ENCODE data around the gene SYNDIG1.

The SYNDIG1 gene

GRCh38 chr20:24572862-24573261 is 103.4 kb downstream of the SYNDIG1 start:
- Histone ChIP-seq H3K9me3 (no peaks in the 10 kb centered on the region), H3K27me3 (ENCODE audit: low read depth) (no peaks in the 10 kb centered on the region), H3K4me1 (no peaks in the 10 kb centered on the region), H3K36me3 (replicated peaks) (no peaks in the 10 kb centered on the region), H3K4me3 (no peak overlapping the region)
- no peak for DNase-seq (ENCODE audit: low spot score in 2 of 2)
- in situ Hi-C loops (cut with MboI; ENCODE audit: low sequenced_read_pairs), result no loop called here

- no peaks in the 10 kb centered on the region for H3K4me1 ChIP-seq
- no peaks in the 10 kb centered on the region for H3K36me3 ChIP-seq (replicated peaks)
- H3K4me3 ChIP-seq, result no peak overlapping the region
- H3K27me3 ChIP-seq (ENCODE audit: low read depth), result no peaks in the 10 kb centered on the region
- no peaks in the 10 kb centered on the region for H3K9me3 ChIP-seq
- in situ Hi-C loops (cut with MboI; ENCODE audit: low sequenced_read_pairs), result no loop called here
- no peak for DNase-seq (ENCODE audit: low spot score in 2 of 2)
Measured at GRCh38 chr20:24573557-24573956, 104.1 kb downstream of the SYNDIG1 start.

- in situ Hi-C loops (cut with MboI; ENCODE audit: low sequenced_read_pairs), result no loop called here
- Histone ChIP-seq H3K36me3 (replicated peaks) (no peaks in the 10 kb centered on the region), H3K9me3 (no peaks in the 10 kb centered on the region), H3K4me3 (no peak overlapping the region), H3K4me1 (no peaks in the 10 kb centered on the region), H3K27me3 (ENCODE audit: low read depth) (no peaks in the 10 kb centered on the region)
- no peak for DNase-seq (ENCODE audit: low spot score in 2 of 2)
Measured at GRCh38 chr20:24574307-24574706, 104.9 kb downstream of the SYNDIG1 start.

- no peak for DNase-seq (ENCODE audit: low spot score in 2 of 2)
- H3K9me3 ChIP-seq, result no peaks in the 10 kb centered on the region
- no peaks in the 10 kb centered on the region for H3K27me3 ChIP-seq (ENCODE audit: low read depth)
- no peaks in the 10 kb centered on the region for H3K4me1 ChIP-seq
- no peak overlapping the region for H3K4me3 ChIP-seq
- no peaks in the 10 kb centered on the region for H3K36me3 ChIP-seq (replicated peaks)
- in situ Hi-C loops (cut with MboI; ENCODE audit: low sequenced_read_pairs), result no loop called here
Measured at GRCh38 chr20:24574797-24575196, 105.4 kb downstream of the SYNDIG1 start.

GRCh38 chr20:24575811-24576210 is 106.4 kb downstream of the SYNDIG1 start:
- no peaks in the 10 kb centered on the region for H3K4me1 ChIP-seq
- in situ Hi-C loops (cut with MboI; ENCODE audit: low sequenced_read_pairs), result no loop called here
- no peaks in the 10 kb centered on the region for H3K9me3 ChIP-seq
- no peak overlapping the region for H3K4me3 ChIP-seq
- H3K36me3 ChIP-seq (replicated peaks), result no peaks in the 10 kb centered on the region
- no peaks in the 10 kb centered on the region for H3K27me3 ChIP-seq (ENCODE audit: low read depth)
- DNase-seq (ENCODE audit: low spot score in 2 of 2), result no peak

GRCh38 chr20:24576447-24576846 is 107.0 kb downstream of the SYNDIG1 start:
- H3K4me1 ChIP-seq, result no peaks in the 10 kb centered on the region
- H3K36me3 ChIP-seq (replicated peaks), result no peaks in the 10 kb centered on the region
- H3K27me3 ChIP-seq (ENCODE audit: low read depth), result no peaks in the 10 kb centered on the region
- no peak overlapping the region for H3K4me3 ChIP-seq
- no peaks in the 10 kb centered on the region for H3K9me3 ChIP-seq
- in situ Hi-C loops (cut with MboI; ENCODE audit: low sequenced_read_pairs), result no loop called here
- DNase-seq (ENCODE audit: low spot score in 2 of 2), result no peak

GRCh38 chr20:24577271-24577909 is 108.0 kb downstream of the SYNDIG1 start:
- Histone ChIP-seq H3K4me1 (no peaks in the 10 kb centered on the region), H3K4me3 (no peak overlapping the region), H3K9me3 (no peaks in the 10 kb centered on the region), H3K27me3 (ENCODE audit: low read depth) (no peaks in the 10 kb centered on the region), H3K36me3 (replicated peaks) (no peaks in the 10 kb centered on the region)
- DNase-seq (ENCODE audit: low spot score in 2 of 2), result no peak
- in situ Hi-C loops (cut with MboI; ENCODE audit: low sequenced_read_pairs), result no loop called here

- no peaks in the 10 kb centered on the region for H3K4me1 ChIP-seq
- no peaks in the 10 kb centered on the region for H3K36me3 ChIP-seq (replicated peaks)
- H3K27me3 ChIP-seq (ENCODE audit: low read depth), result no peaks in the 10 kb centered on the region
- in situ Hi-C loops (cut with MboI; ENCODE audit: low sequenced_read_pairs), result no loop called here
- H3K4me3 ChIP-seq, result no peak overlapping the region
- DNase-seq (ENCODE audit: low spot score in 2 of 2), result no peak
- H3K9me3 ChIP-seq, result no peaks in the 10 kb centered on the region
Measured at GRCh38 chr20:24578567-24579415, 109.4 kb downstream of the SYNDIG1 start.

GRCh38 chr20:24579475-24579874 is 110.0 kb downstream of the SYNDIG1 start:
- in situ Hi-C loops (cut with MboI; ENCODE audit: low sequenced_read_pairs), result no loop called here
- Histone ChIP-seq H3K27me3 (ENCODE audit: low read depth) (no peaks in the 10 kb centered on the region), H3K4me3 (no peak overlapping the region), H3K4me1 (no peaks in the 10 kb centered on the region), H3K36me3 (replicated peaks) (no peaks in the 10 kb centered on the region), H3K9me3 (no peaks in the 10 kb centered on the region)
- DNase-seq (ENCODE audit: low spot score in 2 of 2), result no peak

- Histone ChIP-seq H3K27me3 (ENCODE audit: low read depth) (no peaks in the 10 kb centered on the region), H3K4me1 (no peaks in the 10 kb centered on the region), H3K36me3 (replicated peaks) (no peaks in the 10 kb centered on the region), H3K4me3 (no peak overlapping the region), H3K9me3 (no peaks in the 10 kb centered on the region)
- in situ Hi-C loops (cut with MboI; ENCODE audit: low sequenced_read_pairs), result no loop called here
- no peak for DNase-seq (ENCODE audit: low spot score in 2 of 2)
Measured at GRCh38 chr20:24580006-24580405, 110.6 kb downstream of the SYNDIG1 start.

GRCh38 chr20:24580855-24581254 is 111.4 kb downstream of the SYNDIG1 start:
- no peaks in the 10 kb centered on the region for H3K4me1 ChIP-seq
- in situ Hi-C loops (cut with MboI; ENCODE audit: low sequenced_read_pairs), result no loop called here
- no peaks in the 10 kb centered on the region for H3K27me3 ChIP-seq (ENCODE audit: low read depth)
- DNase-seq (ENCODE audit: low spot score in 2 of 2), result no peak
- no peak overlapping the region for H3K4me3 ChIP-seq
- H3K9me3 ChIP-seq, result no peaks in the 10 kb centered on the region
- no peaks in the 10 kb centered on the region for H3K36me3 ChIP-seq (replicated peaks)

- DNase-seq (ENCODE audit: low spot score in 2 of 2), result no peak
- in situ Hi-C loops (cut with MboI; ENCODE audit: low sequenced_read_pairs), result no loop called here
- H3K27me3 ChIP-seq (ENCODE audit: low read depth), result no peaks in the 10 kb centered on the region
- no peak overlapping the region for H3K4me3 ChIP-seq
- no peaks in the 10 kb centered on the region for H3K4me1 ChIP-seq
- H3K36me3 ChIP-seq (replicated peaks), result no peaks in the 10 kb centered on the region
- H3K9me3 ChIP-seq, result no peaks in the 10 kb centered on the region
Measured at GRCh38 chr20:24581443-24582170, 112.2 kb downstream of the SYNDIG1 start.

- H3K27me3 ChIP-seq (ENCODE audit: low read depth), result no peaks in the 10 kb centered on the region
- in situ Hi-C loops (cut with MboI; ENCODE audit: low sequenced_read_pairs), result no loop called here
Measured at GRCh38 chr20:24582373-24583168, 113.1 kb downstream of the SYNDIG1 start.

More at GRCh38 chr20:24582373-24583168, 113.1 kb downstream of the SYNDIG1 start:
- no peaks in the 10 kb centered on the region for H3K36me3 ChIP-seq (replicated peaks)
- H3K9me3 ChIP-seq, result no peaks in the 10 kb centered on the region
- H3K4me1 ChIP-seq, result no peaks in the 10 kb centered on the region
- DNase-seq (ENCODE audit: low spot score in 2 of 2), result no peak
- no peak overlapping the region for H3K4me3 ChIP-seq
